ENCODE measurements around the gene TOP2B. TPM values are rescaled to one million over a fixed set of nuclear protein-coding genes. Genes with fewer than 3 reads are reported as not detected.

Gene TOP2B, protein sequence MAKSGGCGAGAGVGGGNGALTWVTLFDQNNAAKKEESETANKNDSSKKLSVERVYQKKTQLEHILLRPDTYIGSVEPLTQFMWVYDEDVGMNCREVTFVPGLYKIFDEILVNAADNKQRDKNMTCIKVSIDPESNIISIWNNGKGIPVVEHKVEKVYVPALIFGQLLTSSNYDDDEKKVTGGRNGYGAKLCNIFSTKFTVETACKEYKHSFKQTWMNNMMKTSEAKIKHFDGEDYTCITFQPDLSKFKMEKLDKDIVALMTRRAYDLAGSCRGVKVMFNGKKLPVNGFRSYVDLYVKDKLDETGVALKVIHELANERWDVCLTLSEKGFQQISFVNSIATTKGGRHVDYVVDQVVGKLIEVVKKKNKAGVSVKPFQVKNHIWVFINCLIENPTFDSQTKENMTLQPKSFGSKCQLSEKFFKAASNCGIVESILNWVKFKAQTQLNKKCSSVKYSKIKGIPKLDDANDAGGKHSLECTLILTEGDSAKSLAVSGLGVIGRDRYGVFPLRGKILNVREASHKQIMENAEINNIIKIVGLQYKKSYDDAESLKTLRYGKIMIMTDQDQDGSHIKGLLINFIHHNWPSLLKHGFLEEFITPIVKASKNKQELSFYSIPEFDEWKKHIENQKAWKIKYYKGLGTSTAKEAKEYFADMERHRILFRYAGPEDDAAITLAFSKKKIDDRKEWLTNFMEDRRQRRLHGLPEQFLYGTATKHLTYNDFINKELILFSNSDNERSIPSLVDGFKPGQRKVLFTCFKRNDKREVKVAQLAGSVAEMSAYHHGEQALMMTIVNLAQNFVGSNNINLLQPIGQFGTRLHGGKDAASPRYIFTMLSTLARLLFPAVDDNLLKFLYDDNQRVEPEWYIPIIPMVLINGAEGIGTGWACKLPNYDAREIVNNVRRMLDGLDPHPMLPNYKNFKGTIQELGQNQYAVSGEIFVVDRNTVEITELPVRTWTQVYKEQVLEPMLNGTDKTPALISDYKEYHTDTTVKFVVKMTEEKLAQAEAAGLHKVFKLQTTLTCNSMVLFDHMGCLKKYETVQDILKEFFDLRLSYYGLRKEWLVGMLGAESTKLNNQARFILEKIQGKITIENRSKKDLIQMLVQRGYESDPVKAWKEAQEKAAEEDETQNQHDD (N-terminal part only)
- polyA plus RNA-seq (ENCODE audit: insufficient read length), result 112 TPM

DNA sequence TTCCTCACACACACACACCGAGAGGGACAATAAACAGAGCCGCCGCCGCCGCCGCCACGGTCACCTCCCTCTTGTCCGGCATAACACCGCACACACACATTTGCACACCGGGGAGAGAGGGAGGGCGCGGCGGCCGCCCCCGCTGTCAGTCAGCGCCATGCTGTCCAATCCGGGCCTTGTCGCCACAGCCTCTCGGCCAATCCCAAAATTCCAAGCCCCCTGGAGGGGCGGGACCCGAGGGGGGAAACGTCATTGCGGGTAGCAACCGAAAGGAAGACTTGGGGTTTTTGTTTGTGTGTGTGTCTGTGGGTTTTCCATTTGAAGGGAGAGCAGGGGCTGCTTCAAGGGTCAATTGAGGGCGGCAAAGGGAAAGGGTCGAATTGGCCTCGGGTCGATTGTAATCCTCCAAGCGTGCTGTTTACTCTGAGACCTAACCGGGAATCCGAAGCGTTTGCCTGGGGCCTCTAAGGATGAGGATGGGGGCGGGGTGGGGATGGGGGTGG, at the start of gene TOP2B:
TOP2B (minus strand) TSS at position 96 of the 503 bp plus-strand sequence. CDS start 610 bp downstream, outside the sequence.
- DNase-seq, result peak; percentile 97

DNA sequence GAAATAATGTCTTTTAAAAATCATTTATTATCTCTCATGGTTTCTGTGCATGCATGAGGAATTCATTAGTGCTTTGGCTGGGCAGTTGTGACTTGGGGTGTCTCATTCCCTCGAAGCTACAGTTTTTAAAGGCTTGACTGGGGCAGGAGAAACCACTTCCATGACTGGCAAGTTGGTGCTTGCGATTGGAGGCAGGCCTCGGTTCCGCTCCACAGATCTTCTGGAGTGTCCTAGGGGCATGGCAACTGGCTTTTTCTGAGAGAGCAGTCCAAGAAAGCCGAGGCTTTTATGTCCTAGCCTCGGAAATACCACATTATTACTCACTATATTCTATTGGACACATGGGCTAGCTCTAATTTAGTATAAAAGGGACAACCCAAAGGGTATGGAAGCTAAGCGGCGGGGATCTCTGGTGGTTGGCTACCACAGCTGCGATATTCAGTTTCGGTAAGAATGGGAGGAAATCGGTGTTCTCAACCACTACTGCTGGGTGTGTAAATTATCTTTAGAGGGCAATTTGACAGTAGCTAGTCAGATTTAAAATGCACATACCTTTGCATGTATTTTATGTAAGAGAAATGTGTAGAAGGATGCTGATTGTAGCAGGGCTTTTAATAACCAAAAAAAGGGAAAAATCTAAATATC, 48.8 kb upstream of the TOP2B start:
- DNase-seq, result no peak

DNA sequence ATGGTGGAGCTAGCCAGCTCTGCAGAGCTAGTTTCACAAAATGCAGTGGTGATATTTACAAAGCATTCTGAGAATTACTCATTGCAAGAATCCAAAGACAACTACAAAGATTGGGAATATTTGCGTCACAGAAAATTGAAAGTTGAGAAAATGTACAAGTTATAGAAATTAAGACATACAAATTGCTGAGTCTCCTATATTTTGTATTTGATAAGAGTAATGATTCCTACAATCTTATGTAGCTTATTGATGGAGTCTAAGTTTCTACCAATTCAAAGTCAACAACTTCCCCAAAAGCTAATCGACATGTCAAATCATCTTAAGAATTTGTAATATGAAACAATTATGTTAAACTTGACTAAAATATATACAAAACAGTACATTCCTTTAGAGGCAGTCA, 46.4 kb upstream of the TOP2B start:
- no peak for DNase-seq

DNA sequence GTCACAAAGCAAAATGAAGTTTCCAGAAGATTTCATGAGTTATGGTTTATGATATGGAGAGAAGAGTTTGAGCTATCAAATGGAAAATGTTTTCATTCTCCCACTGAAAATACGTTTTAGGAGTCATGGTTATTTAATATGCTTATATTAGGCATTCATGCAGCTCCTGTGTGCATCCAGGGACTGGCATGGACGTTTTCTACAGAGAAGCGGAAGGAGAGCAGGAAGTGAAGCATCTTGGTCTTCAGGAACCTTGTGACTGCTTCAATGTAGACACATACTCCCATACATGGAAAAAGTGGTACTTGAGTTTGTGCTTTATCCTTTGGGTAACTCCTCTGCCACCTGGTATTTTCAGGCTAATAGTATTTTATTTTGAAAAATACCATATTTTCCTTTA, 43.3 kb upstream of the TOP2B start:
- no peak for DNase-seq

DNA sequence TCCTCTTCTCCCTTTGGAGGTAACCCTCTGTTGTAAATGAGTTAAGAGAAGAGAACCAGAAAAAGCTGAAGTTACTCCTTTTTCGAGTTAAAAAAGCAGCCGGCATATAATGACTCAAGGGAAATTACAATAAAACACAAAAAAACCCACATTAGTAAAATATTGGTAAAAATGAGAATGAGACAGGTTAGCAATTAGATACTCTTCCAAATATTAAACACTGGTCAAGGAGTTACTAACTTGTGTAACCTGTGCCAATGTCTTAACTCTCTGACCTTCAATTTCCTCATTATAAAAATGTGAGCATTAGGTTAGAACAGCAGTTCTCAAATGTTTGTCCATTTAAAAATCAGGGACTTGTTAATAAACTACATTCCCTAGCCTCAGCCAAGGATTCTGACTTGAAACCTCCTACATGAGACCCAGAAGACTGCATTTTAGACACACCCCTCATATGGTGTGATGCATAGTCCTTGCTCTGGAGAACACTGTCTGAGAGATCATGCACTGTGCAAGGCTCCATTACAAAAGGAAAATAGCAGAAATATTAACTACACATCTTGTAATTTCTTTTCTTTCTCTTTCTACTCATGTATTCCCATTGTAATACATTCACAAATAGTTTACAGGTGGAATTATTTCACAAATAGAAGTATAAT, 42.7 kb upstream of the TOP2B start:
- DNase-seq, result no peak

DNA sequence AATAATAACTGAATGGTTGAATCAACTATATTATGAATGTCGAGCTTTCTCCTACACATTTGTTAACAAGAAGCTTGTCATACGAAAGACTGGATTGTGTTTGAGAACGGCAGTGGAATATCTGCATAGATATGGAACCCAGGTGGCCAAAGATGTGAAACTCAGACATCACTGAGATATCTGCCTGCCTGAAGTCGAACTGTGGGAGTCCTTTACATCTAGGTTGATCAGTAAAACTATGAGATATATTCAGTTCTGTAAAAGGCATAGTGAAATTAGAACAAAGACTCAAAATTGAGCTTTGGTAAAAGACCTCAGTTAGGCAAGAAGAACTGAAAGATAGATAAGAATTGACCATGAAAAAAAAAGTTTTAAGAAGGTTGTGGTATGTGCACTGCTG, 41.5 kb upstream of the TOP2B start:
- DNase-seq, result no peak

DNA sequence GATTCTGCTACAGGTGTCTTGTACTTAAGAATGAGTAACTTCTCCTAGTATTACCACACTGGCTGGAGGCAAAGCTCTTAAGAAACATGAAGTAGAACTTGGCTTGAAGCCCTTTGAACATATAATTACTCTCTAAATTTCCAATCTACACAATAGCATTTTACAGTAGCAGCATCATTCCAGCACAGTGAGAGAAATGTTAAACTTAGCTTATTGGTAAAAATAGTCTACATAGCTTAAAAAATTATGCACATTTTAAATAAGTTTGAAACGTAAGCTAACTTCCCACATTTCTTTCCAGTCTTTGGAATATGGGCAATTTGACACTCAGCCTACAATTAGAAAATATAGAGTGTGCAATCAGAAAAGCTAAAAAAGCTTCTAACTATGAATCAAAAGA, 32.8 kb upstream of the TOP2B start:
- no peak for DNase-seq

DNA sequence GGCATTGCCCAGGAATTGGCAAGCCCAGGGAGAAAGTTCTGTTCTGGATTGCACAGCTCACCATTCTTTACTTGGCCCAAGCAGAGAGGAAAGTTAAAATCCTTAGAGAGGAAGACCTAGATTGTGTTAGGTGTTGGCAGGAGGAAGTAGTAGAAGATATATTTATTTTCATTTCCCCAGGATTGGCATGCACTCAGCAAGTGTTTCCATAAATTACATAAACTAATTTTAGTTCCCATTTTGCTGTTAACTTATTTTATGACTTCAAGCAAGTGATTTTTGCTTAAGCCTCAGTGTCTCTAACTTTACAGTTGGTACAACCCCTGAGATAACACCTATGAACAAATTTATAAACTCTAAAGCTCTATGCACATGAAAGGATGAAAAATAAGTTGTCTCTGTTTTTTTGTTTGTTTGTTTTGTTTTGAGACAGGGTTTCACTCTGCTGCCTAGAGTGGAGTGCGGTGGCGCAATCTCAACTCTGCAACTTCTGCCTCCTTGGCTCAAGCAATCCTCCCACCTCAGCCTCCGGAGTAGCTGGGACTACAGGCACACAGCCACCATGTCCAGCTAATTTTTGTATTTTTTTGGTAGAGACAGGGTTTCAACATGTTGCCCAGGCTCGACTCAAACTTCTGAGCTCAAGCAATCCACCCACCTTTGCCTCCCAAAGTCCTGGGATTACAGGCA, 31.2 kb upstream of the TOP2B start:
- DNase-seq, result no peak

DNA sequence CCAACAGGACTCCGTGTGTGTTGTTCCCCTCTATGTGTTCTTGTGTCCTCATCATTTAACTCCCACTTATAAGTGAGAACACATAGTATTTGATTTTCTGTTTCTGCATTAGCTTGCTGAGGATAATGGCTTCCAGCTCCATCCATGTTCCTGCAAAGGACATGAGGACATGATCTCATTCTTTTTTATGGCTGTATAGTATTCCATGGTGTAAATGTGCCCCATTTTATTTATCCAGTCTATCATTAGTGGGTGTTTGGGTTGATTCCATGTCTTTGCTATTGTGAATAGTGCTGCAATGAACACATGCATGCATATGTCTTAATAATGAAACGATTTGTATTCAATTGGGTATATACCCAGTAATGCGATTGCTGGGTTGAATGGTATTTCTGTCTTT, 28.5 kb upstream of the TOP2B start:
- no peak for DNase-seq

DNA sequence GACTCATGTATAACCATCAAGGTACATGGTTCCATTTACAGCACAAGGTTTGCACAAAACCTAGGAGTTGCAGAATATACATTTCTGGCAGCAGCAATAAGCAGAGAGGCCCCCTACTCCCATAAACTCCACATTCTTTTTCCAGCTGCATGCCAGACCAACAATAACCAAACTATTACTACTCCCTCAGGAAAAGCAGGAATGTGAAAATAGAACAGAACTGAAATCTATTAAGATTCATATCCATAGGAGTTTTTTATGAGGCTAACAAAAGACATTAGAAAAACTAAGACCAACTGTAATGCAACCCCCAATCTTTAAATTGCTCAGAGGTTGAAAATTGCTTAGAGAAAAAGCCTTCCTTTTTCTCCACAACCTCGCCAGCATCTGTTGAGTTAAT, 27.6 kb upstream of the TOP2B start:
- DNase-seq, result peak; percentile 13

DNA sequence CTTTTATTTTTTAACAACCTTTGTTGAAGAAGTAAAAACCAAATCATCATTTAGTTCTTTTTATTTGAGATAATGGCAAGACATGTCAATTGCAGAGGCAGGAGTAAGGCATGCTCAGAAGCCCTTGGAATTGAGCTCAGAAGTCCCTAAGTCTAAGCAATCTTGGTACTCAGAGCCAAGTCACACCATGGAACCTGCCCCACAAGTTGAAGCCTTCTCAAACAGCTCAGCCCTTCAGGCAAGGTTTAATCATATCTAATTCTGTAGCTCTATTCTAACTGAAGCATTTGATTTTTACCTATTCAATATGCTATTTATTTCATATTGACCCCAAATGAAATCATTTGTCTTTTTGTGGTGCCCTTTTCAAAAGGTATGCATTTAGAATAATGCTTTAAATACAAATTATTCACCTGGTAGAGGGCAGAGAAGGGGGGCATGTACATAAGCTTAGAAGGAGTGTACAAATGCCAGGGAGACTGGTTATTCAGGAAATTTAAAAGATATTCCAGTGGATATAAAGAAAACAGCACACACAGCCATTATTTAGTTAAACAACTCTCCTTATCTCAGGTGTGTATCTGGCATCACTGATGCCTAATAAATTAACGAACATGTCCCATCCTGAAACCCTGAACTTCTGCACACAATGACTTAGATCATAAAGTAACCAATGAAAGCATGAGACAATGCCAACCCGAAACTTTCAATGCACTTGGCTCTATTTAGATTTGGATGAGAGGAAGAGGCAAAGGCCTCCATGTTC, 26.2 kb upstream of the TOP2B start:
- no peak for DNase-seq

DNA sequence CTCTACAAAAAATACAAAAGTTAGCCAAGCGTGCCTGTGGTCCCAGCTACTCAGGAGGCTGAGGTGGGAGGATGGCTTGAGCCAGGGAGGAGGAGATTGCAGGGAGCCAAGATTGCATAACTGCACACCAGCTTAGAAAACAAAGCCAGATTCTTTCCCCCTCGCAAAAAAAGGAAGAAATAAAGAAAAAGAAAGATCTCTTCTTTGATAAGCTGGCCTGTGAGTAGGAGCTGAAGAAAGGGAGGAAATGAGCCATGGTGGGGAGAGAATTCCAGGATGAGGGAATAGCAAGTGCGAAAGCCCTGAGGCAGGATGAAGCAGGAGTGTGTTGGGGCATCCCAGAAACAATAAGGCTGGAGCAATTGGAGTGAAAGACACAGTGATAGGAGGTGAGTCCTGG, 24.5 kb upstream of the TOP2B start:
- DNase-seq, result no peak

DNA sequence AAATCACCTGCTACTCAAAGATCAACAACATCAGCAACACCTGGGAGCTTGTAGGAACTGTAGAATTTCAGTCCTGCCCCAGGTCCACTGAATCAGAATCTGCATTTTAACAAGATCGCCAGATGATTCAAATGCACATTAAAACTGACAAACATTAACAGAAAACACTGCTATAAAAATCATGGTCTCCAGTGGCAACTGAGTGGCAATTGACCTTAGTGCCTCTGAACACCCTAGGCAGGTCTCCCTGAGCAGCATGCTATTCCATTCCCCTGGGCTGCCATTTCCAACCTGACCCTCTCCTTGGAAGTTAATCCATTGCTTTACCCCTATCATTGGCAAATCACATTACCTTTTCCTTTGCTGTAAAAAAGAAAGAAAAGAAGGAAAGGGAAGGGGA, 23.0 kb upstream of the TOP2B start:
- no peak for DNase-seq

DNA sequence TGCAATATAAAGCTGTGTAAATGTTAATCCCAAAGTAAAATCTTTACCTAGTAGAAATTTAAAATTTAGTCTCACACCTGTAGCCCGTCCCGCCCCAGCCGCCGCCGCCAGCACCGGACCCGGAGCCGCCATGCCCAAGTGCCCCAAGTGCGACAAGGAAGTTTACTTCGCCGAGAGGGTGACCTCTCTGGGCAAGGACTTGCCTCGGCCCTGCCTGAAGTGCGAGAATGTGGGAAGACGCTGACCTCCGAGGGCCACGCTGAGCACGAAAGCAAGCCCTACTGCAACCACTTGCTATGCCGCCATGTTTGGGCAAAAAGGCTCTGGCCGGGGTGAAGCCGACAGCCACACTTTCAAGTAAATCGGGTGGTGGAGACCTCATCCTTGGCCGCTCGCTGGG, 22.1 kb upstream of the TOP2B start:
- DNase-seq, result no peak

DNA sequence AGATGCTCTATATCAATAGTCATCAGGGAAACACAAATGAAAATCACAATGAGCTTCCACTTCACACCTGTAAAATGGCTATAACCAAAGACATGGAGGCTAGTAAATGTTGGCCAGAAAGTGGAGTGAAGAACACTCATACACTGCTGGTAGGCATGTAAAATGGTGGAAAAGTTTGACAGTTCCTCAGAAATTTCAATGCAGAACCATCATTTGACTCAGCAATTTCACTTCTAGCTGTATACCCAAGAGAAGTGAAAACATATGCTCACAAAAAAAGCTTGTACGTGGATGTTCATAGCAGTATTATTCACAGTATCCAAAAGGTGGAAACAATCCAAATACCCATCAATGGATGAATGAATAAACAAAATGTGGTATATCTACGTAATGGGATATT, 19.2 kb upstream of the TOP2B start:
- DNase-seq, result no peak

DNA sequence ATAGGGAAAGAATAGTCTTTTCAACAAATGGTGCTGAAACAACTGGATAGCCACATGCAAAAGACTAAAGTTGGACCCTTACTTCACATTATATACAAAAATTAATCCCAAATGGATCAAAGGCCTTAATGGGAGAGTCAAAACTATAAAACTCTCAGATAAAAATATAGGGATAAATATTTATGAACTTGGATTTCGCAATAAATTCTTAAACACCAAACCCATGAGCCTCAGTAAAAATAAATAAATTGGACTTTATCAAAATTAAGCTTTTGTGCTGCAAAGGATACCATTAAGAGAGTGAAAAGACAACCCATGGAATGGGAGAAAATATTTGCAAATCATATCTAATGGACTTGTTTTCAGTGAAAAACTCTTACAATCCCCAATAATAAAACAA, 18.7 kb upstream of the TOP2B start:
- DNase-seq, result no peak

DNA sequence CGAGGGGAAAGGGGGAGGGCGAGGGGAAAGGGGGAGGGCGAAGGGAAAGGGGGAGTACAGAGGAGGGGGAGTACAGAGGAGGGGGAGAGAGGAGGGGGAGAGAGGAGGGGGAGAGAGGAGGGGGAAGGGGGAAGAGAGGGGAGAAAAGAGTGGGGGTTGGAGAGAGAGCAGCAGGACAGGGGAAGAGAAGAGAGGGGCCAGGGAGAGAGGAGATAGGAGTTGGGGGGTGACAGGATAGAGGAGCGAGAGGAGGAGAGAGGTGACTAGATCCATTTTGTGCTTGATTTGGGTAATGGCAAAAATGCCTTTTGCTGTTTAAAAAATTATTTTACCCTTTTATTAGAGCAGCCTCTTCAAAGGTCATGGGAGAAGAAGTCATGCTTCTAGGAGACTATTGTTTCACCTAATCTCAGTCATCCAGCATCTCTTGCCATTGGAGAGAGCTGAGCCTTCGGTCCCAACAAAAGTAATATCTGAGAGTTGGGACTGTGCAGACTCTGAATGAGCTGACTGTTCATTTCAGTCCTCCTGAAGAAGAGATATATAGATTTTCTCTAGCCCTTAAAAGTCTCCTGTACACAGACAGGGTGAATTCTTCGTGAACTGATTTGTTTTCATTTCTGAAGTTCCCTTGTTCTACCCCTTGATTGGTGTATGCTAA, 15.1 kb upstream of the TOP2B start:
- DNase-seq, result no peak

DNA sequence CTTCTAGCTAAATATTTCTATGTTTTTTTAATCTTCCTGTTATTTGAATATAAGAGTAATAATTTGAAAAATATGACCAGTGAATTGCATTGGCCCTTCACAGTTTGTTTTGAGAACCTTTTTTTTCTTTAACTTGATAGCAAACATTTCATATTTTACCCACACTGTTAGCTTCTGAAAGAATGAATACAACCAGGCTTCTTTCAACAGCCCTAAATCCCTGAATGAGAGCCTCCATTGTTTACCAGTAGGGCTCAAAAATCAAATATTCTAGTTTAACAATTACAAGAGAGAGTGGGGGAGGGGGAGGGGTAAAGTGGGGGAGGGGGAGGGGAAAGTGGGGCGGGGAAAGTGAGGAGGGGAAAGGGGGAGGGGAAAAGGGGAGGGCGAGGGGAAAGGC, 14.5 kb upstream of the TOP2B start:
- no peak for DNase-seq

DNA sequence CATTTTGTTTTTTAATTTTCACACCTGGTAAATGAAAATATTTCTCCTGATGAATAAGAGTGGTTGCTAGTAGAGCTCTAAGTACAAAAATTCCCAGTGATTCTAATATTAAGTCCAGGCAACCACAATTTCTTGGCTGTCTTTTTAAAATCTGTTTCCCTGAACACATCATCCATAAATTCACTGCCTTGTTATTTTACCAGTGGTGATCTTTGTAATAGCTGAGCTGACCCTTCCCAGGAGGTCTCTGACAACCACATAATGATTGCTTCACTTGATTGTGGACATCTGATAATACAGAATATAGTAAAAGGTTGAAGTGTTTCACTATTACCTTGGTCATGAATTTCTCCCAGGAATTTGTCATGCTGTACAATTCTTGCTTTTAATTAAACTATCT, 13.9 kb upstream of the TOP2B start:
- no peak for DNase-seq

DNA sequence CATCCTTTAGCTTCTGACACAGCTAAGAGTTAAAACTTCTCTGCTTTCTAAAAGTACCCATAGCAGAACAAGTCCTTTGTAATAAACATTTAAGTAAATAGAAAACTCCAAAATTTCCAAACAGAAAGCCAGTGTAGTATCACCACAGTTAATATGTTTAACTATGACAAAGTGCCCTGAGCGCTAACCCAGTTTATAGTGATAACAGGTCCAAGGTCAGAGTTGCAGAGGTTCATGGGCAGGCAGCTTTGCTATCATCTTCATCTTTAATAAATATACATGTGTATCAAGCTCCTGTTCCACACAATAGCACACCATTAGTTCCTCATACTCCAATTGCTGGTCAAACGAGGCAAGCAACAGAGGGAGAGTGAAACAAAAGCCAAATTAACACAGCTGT, 12.4 kb upstream of the TOP2B start:
- no peak for DNase-seq

Measured in hindlimb muscle (tissue), 1 donor.